Omental fat pad (tissue), 4 donors: Measurements from ENCODE around the gene GRID1. TPM values are rescaled to one million over a fixed set of nuclear protein-coding genes. Genes with fewer than 3 reads are reported as not detected.

Experiments used
- ATAC-seq: fragments of 150-250 bp; one replicate; pipeline ENCODE4 v1.9.1; 2016; ENCODE audit warnings: mild to moderate bottlenecking, moderate library complexity; ENCODE audit not compliant: low FRiP score
- DNase-seq: peaks from one replicate; pipeline ENCODE4 v3.0.0-alpha.2; 2019; ENCODE audit warnings: low spot score
- CTCF ChIP-seq, 3 donors: fragments of 450-650 bp; IDR thresholded peaks; one replicate each; pipeline ENCODE4 v1.5.1; 2016 to 2017; ENCODE audit warnings: antibody characterized with exemption in 3 of 3, mild to moderate bottlenecking in 3 of 3, moderate library complexity in 2 of 3
- total RNA-seq, 4 donors: library from RNA; depleted of rRNA; stranded (reverse); fragments of >200 nt; gene quantifications; one replicate each; pipeline ENCODE4 v1.1.0, GENCODE V29; 2016

Gene GRID1
- total RNA-seq, 4 donors from 2014 or later = 1.5 to 3.5 (median 2.4) TPM

GRCh38 chr10:86258499-86258898 lies 108.1 kb downstream of the GRID1 start:
- no peak for TF ChIP-seq CTCF (IDR thresholded peaks at IDR 0.05)
- no peak for ATAC-seq
- no peak for DNase-seq

- no peak for TF ChIP-seq CTCF (IDR thresholded peaks at IDR 0.05)
- DNase-seq = no peak
- no peak for ATAC-seq
These were observed 108.9 kb downstream of the GRID1 start for GRCh38 chr10:86257683-86258082.

GRCh38 chr10:86256690-86257315 lies 109.8 kb downstream of the GRID1 start:
- TF ChIP-seq CTCF (IDR thresholded peaks at IDR 0.05) = no peak
- DNase-seq (no peak), ATAC-seq (no peak)

GRCh38 chr10:86255405-86256251 lies 111.0 kb downstream of the GRID1 start:
- DNase-seq (no peak), ATAC-seq (no peak)
- TF ChIP-seq CTCF (IDR thresholded peaks at IDR 0.05) = no peak

- DNase-seq = no peak
- ATAC-seq = no peak
- TF ChIP-seq CTCF (IDR thresholded peaks at IDR 0.05) = no peak
These were observed 111.9 kb downstream of the GRID1 start for GRCh38 chr10:86254526-86255174.

- no peak for TF ChIP-seq CTCF (IDR thresholded peaks at IDR 0.05)
- no peak for DNase-seq
- ATAC-seq = no peak
These were observed 112.5 kb downstream of the GRID1 start for GRCh38 chr10:86254081-86254480.
